ENCODE measurements around the gene RAB34. TPM values are rescaled to one million over a fixed set of nuclear protein-coding genes. Genes with fewer than 3 reads are reported as not detected.

The RAB34 gene
- total and polyA plus RNA-seq, 7 donors = 7.8 to 21.0 (median 9.1) TPM

GRCh38 chr17:28705728-28706334 lies 11.8 kb downstream of the RAB34 start:
- TF ChIP-seq CTCF (IDR thresholded peaks at IDR 0.05) = no peak
- intact Hi-C loops (cut with DNase I) = no loop called here
- ATAC-seq (peak in 1 of 4 donors; percentile 2), DNase-seq (no peak)
- Histone ChIP-seq H3K27me3 (ENCODE audit: insufficient read depth in 3 of 3, low read length in 2 of 3) (no peaks in the 10 kb centered on the region), H3K9me3 (no peaks in the 10 kb centered on the region), H3K4me1 (no peaks in the 10 kb centered on the region), H3K36me3 (ENCODE audit: insufficient read depth in 1 of 2, low read depth in 1 of 2) (peaks cover 4 to 43% of the 10 kb centered on the region in 2 donors), H3K4me3 (no peak overlapping the region), H3K27ac (no peak overlapping the region)
- 56 to 72% (median 61%) methylated on average over 10 of the region's 10 CpGs for WGBS, 3 donors

GRCh38 chr17:28705074-28705659 lies 12.5 kb downstream of the RAB34 start:
- TF ChIP-seq CTCF (IDR thresholded peaks at IDR 0.05) = no peak
- no peaks in the 10 kb centered on the region for H3K4me1 ChIP-seq
- intact Hi-C loops (cut with DNase I) = no loop called here
- no peak overlapping the region for H3K4me3 ChIP-seq
- H3K36me3 ChIP-seq (ENCODE audit: insufficient read depth in 1 of 2, low read depth in 1 of 2) = peaks cover 5 to 50% of the 10 kb centered on the region in 2 donors
- no peaks in the 10 kb centered on the region for H3K27me3 ChIP-seq (ENCODE audit: insufficient read depth in 3 of 3, low read length in 2 of 3)
- no peaks in the 10 kb centered on the region for H3K9me3 ChIP-seq
- no peak for DNase-seq
- WGBS, 3 donors = 78 to 80% (median 79%) methylated on average over 5 of the region's 5 CpGs
- H3K27ac ChIP-seq = no peak overlapping the region
- no peak for ATAC-seq

- ATAC-seq (no peak), DNase-seq (no peak)
- Histone ChIP-seq H3K36me3 (ENCODE audit: insufficient read depth in 1 of 2, low read depth in 1 of 2) (peaks cover 5 to 58% of the 10 kb centered on the region in 2 donors), H3K9me3 (no peaks in the 10 kb centered on the region), H3K4me1 (no peaks in the 10 kb centered on the region), H3K27ac (no peak overlapping the region), H3K27me3 (ENCODE audit: insufficient read depth in 3 of 3, low read length in 2 of 3) (no peaks in the 10 kb centered on the region), H3K4me3 (no peak overlapping the region)
- TF ChIP-seq CTCF (IDR thresholded peaks at IDR 0.05) = no peak
- 85 to 92% (median 87%) methylated on average over 14 of the region's 14 CpGs for WGBS, 3 donors
- intact Hi-C loops (cut with DNase I) = no loop called here
Observed at GRCh38 chr17:28704219-28704858, 13.3 kb downstream of the RAB34 start.

- no peak for TF ChIP-seq CTCF (IDR thresholded peaks at IDR 0.05)
- ATAC-seq = no peak
- no peaks in the 10 kb centered on the region for H3K9me3 ChIP-seq
- H3K27me3 ChIP-seq (ENCODE audit: insufficient read depth in 3 of 3, low read length in 2 of 3) = no peaks in the 10 kb centered on the region
- no peak for DNase-seq
- H3K27ac ChIP-seq = no peak overlapping the region
- peaks cover 5 to 65% of the 10 kb centered on the region in 2 donors for H3K36me3 ChIP-seq (ENCODE audit: insufficient read depth in 1 of 2, low read depth in 1 of 2)
- H3K4me3 ChIP-seq = no peak overlapping the region
- H3K4me1 ChIP-seq = no peaks in the 10 kb centered on the region
- 68 to 74% (median 71%) methylated on average over 16 of the region's 16 CpGs for WGBS, 3 donors
- intact Hi-C loops (cut with DNase I) = no loop called here
Observed at GRCh38 chr17:28703552-28704218, 14.0 kb downstream of the RAB34 start.

Data from psoas muscle (tissue), 8 donors.